Stimulated activated CD4-positive, alpha-beta T cell treated with anti-CD3 and anti-CD28 coated beads, TNF-alpha, amount 100 ng/mL, for 48 hours (primary cell): ENCODE measurements around the gene SPECC1L.

Source experiments
- DNase-seq, 3 donors: peaks; one replicate each; pipeline ENCODE4 v3.0.0-alpha.2; 2020; ENCODE audit warnings: low read depth in 3 of 3

The SPECC1L gene

GRCh38 chr22:24441406-24442351 lies 171.0 kb downstream of the SPECC1L start:
- no peak for DNase-seq

- no peak for DNase-seq
These were observed 171.7 kb downstream of the SPECC1L start for GRCh38 chr22:24442352-24442744.

GRCh38 chr22:24443668-24444067 lies 173.0 kb downstream of the SPECC1L start:
- no peak for DNase-seq

GRCh38 chr22:24444251-24444650 lies 173.6 kb downstream of the SPECC1L start:
- no peak for DNase-seq

GRCh38 chr22:24444729-24445466 lies 174.3 kb downstream of the SPECC1L start:
- no peak for DNase-seq

- no peak for DNase-seq
These were observed 175.0 kb downstream of the SPECC1L start for GRCh38 chr22:24445481-24446259.

GRCh38 chr22:24446260-24446611 lies 175.6 kb downstream of the SPECC1L start:
- DNase-seq = no peak

- no peak for DNase-seq
These were observed 180.0 kb downstream of the SPECC1L start for GRCh38 chr22:24450610-24451009.

GRCh38 chr22:24451162-24451561 lies 180.5 kb downstream of the SPECC1L start:
- DNase-seq = no peak

GRCh38 chr22:24453853-24454252 lies 183.2 kb downstream of the SPECC1L start:
- no peak for DNase-seq

- DNase-seq = no peak
These were observed 184.4 kb downstream of the SPECC1L start for GRCh38 chr22:24455039-24455438.

- no peak for DNase-seq
These were observed 185.3 kb downstream of the SPECC1L start for GRCh38 chr22:24455751-24456426.

GRCh38 chr22:24457894-24458420 lies 187.3 kb downstream of the SPECC1L start:
- DNase-seq = no peak

GRCh38 chr22:24459911-24460310 lies 189.3 kb downstream of the SPECC1L start:
- DNase-seq = no peak

- DNase-seq = no peak
These were observed 189.9 kb downstream of the SPECC1L start for GRCh38 chr22:24460418-24461089.

GRCh38 chr22:24463071-24463760 lies 192.6 kb downstream of the SPECC1L start:
- no peak for DNase-seq

GRCh38 chr22:24465566-24465965 lies 194.9 kb downstream of the SPECC1L start:
- no peak for DNase-seq

- DNase-seq = no peak
These were observed 195.3 kb downstream of the SPECC1L start for GRCh38 chr22:24465975-24466374.

GRCh38 chr22:24466716-24467328 lies 196.2 kb downstream of the SPECC1L start:
- DNase-seq = no peak

- no peak for DNase-seq
These were observed 196.7 kb downstream of the SPECC1L start for GRCh38 chr22:24467340-24467739.
